GM18511 (cell line): ENCODE results near the gene ITPR2.
"Not testable (repeated sequence)": the region's sequence is repeated elsewhere in the genome, so short reads cannot be mapped to it uniquely, and the experiment has no call there.

Experiments used
- ATAC-seq: cut with Tn5 transposase; IDR thresholded peaks from one replicate; pipeline ENCODE4 v1.9.1; 2021; ENCODE audit warnings: mild to moderate bottlenecking, moderate library complexity; ENCODE audit not compliant: unreplicated experiment

Gene ITPR2

DNA sequence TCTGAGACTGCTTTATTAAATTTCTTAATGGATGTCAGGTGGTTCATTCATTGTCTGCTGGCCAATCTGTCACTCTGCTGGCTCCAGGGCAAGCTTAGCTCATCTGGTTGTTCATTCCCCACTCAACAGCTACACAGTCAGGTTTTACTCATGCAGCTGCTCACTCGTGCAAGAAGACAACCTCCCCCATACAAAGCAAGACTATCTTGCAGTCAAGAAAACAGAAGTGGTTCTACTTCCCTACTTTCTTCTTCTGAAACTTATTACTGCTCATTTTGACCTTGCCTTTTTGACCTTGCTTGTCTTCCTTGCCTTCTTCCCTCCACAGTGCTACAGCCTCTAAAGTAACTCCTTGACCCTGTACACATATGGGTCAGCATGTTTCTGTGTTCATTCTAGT lies 359.7 kb downstream of the ITPR2 start:
- peak; percentile 94 for ATAC-seq

DNA sequence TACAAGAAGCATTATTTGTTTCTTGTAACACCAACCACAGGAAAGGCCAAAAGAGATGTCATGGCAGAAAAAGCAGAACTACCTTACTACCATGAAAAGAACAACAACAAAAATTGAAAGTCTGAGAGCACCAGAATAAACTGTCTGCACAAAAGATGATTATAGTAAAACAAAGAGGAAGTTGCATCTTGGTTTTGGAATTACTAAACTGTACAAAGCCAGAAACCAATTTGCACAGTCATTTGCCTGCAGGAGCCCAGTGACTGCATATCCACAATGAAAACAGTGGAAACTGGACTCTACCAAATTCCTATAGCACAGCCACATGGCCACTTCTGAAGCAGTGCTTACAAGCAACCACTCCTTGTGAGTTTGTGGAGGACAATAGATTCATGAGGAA lies 361.4 kb downstream of the ITPR2 start:
- ATAC-seq = peak; percentile 78

DNA sequence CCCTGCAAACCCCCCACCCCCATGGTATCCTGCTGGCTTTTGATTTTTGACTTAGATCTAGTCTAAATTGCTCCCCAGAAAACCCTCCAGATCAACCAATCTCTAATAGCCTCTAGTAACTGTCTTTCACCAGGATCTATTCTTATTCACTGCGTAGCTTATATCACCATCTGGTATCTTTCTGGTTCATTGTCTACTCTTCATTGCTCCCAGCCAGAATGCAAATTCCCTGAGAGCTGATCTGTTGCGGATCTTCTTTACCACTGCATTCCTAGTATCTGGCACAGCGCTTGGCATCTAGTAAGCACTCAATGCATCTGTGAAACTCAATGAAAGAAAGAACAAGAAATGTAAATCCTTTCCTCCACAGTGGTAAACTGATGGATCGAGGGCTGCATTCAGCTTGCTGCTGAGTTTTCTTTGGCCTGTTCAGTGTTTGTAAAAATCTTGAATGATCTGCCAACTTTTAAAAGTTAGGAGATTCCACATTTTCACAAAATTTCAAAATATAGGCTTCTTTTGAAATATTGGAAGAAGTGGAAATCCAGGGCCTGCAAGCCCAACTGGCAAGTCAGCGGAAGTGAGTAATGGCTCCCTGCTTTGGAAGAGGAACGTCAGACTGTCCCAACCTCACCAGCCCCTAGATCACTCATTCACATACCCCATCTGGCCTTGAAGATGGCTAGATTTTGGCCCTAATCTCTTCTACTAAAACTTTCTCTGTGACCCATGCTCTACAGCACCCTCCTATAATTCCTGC lies 363.4 kb downstream of the ITPR2 start:
- ATAC-seq = no peak

DNA sequence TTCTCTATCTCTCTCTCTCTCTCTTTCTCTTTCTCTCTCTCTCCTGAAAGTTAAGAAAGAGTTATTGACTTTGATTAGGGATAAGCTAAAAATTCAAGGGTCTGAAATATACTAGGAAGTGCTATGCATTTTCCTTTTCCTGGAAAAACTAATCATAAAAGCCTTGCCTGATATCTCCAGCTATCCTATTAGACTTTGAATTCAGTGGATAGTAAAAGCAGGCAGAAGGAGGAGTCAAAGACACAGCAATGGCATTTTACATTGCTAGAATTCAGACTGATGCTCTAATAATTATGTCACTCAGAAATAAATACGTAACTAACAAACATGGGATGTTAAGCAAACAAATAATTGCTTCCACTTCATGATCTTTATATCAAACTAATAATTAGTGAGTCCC lies 365.6 kb downstream of the ITPR2 start:
- ATAC-seq = no peak

DNA sequence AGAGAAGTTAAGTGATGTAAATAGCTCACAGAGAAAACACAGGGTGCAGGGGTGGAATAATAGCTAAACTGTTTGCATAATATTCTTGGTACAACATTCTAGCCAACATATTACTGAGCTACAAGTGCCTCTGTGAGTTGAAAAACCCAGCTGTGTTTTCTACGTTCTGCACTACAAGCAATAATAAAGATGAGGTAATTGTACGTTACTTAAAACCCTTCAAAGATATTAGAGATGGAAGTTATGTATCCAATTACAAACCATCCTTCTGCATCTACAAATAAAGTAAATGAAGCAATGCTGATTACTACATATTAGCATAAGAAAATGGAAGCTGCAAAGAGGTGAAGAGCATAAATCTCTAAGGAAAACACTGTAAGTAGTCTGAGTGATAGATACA lies 366.3 kb downstream of the ITPR2 start:
- no peak for ATAC-seq

DNA sequence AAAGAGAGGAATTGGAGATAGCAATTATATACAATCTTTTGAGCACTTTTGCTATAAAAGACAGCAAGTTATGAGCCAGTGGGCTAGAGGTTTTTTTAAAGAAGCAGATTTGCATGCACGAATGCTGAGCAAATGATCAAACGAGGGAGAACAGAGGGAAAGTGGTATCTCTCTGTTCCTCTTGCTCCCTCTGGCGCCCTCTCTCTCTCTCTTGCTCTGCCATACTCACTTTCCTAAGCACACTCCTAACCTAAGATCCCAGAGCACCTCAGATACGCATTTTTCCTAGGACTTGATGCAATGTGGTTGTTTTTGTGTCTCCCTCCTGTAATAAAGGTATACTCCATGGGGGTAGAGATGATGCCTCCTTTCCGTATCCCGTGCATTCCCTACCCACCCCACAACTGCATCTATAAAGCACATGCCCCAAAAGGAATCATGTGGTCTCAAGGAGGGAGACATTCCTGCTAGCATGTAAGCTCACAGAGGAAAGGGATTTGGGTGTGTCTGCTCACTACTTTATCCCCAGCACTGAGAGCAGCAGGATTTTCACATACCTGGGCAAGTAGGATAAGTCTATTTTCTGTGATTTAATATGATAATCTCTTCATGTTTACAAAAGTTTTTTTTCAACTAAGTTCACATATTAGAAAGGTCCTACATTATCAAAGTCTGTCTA lies 367.4 kb downstream of the ITPR2 start:
- no peak for ATAC-seq

DNA sequence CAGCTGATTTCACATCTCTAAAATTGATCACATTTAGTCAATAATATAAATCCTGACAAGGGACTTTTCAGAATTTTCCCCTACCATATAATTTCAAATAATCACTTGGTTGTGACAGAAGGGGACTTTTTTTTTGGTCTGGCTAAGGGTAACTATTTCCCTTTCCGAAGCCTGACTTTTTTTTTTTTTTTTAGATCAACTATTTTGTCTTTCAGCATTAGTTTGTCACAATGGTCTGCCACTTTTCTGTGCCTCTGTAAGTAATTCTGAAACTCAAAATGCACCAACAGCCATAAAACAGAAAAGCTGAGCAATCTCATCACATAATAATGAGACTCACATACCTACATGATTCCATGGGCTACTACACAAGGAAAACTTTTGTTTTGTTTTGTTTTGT lies 371.2 kb downstream of the ITPR2 start:
- no peak for ATAC-seq

DNA sequence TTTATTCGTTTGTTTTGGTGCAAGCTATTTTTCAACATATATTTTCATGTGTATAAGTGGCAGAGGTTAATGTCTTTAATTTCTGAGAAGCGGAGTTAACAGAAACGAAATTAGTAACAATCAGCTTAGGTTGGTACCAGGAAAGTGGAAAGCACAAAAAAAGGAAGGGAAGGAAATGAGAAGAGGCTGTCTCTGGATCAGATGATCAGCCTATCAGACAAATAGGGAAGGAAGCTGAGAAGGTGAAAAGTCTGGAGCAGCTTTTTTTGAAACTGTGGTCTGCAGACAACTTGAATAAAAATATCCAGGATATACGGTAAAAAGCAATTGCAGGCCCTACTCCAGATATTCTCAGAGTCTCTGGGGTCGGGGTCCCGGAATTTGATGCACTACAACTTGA lies 372.6 kb downstream of the ITPR2 start:
- no peak for ATAC-seq

DNA sequence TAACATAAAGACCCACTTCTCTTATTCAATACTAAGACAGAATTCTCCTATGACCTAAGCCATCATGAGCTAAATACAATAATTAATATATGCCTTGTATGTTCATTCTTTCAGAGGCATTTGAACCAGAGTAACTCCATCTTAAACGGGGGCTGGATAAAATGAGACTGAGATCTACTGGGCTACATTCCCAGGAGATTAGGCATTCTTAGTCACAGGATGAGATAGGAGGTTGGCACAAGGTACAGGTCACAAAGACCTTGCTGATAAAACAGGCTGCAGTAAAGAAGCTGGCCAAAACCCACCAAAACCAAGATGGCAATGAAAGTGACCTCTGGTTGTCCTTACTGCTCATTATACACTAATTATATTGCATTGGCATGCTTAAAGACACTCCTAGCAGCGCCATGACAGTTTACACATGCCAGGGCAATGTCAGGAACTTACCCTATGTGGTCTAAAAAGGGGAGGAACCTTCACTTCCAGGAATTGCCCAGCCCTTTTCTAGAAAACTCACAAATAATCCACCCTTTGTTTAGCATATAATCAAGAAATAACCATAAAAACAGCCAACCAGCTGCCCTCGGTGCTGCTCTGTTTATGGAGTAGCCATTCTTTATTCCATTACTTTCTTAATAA lies 376.9 kb downstream of the ITPR2 start:
- no peak for ATAC-seq

DNA sequence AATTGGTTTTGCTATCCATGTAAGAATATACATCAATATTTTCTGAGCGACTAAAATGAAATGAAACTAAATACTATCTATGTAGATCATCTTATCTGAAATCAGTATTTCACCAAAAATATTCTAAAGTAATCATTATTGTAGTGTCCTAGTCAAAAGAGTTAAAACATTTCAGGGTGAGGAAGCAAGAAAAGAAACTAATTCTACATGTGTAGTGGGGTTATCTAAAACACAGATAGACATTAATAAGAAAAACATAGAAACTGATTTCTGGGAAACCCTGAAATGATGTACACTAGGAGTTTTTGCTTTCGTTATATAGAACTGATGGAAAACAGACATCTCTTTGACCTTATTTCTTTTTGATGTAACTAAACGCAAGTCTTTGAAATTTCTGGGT lies 379.7 kb downstream of the ITPR2 start:
- ATAC-seq = no peak

DNA sequence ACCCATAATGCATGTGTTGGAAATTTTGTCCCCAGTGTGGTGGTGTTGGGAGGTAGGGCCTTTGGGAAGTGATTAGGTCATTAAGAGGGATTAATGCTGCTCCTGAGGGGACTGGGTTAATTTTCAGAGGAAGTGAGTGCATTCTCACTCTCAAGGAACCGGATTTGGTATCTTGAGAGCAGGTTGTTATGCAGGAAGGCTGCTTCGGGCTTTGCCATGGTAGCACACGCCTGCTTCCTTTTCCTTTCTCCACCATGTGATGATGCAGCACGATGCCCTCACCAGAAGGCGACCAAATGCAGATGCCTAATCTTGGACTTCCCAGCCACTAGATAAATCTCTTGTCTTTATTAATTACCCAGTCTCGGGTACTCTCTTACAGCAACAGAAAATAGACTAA lies 380.5 kb downstream of the ITPR2 start:
- ATAC-seq = no peak

DNA sequence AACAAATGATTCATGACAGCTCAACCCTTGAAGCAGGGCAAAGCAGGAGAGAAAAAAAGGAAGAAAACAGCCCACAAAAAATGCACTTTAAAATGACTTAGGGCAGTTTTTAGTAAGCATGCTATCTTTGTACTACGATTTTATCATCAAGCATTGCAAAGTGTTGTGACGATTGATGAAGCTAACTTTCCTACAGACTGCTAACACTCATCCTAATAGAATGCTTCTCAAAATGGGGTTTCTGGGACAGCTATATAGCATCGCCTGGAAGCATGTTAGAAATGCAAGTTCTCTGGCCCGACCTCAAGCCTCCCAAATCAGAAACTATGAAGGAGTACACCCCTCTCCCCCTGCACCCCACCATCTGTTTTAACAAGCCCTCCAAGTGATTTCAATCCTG lies 381.2 kb downstream of the ITPR2 start:
- no peak for ATAC-seq

DNA sequence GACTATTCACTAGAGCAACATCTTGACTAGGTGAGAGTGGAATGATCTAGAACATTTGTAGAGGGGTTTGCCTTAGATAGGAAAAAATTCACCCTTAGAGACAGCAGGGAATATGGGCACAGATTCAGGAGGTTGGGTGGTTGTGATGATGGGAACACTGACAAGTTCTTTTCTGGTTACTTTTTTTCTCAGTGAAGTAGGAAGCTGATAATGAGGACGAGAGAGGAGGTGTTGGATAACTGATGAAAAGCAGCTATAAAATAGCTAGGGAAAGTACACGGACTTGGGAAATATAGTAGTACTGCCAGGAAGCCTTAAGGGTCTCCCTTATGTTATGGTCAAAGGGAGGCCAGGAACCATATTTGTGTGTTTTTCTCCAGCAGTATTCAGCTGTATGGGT lies 387.1 kb downstream of the ITPR2 start:
- no peak for ATAC-seq

DNA sequence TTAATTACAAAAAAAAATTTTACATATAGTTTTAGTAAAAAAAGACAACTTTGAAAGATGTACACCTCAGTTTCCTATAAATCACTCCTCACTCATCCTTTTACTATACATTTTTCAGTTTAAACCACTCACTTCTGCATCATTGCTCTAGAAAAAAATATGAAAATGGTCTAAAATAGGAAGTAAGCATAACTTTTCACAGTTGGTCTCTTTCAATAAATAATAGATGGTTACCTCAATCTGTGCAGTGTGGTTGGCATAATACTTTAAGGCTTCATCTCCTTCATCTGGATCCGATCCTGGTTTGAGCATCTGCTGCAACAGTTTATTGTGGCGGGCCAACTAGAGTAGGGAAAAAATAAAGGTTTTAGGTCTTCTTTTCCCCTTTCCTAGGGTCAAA lies 389.7 kb downstream of the ITPR2 start:
- ATAC-seq = no peak

DNA sequence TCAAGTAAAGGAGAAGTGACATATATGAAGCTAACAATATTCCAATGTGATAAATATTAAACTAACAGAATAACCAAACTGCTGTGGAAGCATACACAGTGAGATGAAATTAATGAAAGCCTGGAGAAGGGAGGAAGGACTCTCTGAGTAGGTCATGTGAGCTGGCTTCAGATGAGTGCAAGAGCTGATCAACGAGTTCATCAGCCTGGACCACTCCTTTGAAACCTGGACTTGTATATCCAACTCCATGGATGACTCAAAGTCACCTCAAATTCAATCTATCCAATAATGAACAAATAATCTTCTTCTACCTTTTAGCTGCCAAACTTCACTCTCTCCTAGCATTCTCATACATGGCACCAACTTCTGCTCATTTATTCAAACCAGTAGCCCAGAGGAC lies 391.6 kb downstream of the ITPR2 start:
- ATAC-seq = no peak

DNA sequence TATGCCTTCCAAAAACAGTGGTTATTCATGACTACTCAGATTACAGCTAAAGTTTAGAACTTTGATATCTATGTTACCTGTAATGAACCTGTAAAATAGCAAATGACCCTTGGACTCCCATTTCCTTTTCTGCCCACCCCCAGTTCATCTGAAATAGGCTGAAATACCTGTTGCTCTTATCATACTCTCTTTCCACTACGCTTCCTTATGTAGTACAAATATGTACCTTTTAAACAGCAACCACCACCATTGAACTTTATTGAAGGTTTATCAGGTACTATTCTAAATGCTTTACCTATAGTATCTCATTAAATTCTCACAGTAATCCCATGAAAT lies 398.0 kb downstream of the ITPR2 start:
- ATAC-seq = no peak

DNA sequence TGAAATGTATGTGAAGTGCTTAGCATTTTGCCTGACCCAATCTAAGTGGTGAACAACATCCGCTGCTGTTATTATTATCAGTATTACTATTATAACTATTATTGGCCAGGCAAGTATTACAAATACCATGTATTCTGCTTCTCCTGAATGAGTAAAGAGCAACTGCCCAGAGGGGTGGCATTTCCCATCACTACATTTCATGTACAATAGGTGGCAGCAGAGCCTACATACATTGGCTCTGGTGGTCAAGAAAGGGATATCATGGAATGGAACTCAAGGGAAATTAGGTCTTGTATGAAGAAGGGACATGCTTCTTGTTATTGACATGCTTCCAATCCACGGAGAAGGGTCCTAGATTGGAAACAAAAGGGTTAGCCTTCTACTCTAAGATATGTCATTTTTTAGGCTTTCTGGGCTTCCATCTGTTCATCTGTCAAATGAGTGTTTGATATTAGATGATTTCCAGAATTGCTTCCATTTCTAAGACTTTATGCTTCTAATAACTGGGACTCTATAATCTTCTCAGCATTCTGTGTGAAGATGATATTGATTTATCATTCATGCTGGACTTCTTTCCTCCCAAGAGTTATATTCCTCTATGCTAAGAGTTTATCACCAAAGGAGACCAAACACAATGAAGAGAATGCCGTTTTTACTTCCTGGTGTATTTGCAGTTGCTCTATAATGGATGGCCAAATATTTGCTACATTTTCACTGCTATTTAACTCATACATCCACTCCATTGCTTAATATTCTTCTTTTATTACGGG lies 398.5 kb downstream of the ITPR2 start:
- peak; percentile 57 for ATAC-seq

DNA sequence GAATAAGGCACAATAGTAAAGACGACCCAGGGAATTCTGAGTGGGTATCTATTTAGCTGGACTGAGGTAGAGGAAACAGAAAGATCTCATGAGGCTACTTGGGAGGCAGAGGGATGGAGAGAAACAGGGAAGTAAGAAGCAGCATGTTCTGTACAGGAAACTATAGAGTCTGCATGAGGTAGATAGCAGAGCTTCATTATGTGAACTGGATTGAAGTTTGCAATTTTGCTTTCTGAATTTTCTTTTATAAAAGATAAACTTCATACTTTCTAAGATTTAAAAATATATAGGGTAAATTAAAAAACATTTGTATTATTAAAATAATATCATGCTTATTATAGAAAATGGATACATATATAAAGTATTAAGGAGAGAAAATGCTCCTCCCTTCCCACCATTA lies 399.3 kb downstream of the ITPR2 start:
- not testable (repeated sequence) for ATAC-seq

DNA sequence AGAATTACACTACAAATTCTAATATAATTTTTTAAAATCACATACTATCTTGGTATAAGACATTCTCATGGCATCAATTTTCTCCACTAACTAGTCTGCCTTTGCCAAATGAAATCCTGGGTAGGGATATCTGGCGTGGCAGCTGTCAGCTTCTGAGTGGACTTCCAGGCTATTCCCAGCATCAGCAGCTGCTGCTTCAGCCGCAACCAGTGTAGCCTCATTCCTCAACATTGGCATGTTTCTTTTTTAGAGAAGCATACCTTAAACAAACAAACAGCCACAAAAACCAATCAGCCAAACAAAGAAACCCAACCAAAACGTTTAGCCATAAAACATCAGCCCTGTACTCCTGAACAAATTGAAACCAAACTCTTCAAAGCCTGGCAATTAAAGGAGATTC lies 401.8 kb downstream of the ITPR2 start:
- ATAC-seq = no peak

DNA sequence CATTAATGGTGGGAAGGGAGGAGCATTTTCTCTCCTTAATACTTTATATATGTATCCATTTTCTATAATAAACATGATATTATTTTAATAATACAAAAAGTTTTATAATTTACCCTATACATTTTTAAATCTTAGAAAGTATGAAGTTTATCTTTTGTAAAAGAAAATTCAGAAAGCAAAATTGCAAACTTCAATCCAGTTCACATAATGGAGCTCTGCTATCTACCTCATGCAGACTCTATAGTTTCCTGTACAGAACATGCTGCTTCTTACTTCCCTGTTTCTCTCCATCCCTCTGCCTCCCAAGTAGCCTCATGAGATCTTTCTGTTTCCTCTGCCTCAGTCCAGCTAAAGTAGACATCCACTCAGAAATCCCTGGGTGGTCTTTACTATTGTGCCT lies 402.4 kb downstream of the ITPR2 start:
- ATAC-seq = not testable (repeated sequence)

DNA sequence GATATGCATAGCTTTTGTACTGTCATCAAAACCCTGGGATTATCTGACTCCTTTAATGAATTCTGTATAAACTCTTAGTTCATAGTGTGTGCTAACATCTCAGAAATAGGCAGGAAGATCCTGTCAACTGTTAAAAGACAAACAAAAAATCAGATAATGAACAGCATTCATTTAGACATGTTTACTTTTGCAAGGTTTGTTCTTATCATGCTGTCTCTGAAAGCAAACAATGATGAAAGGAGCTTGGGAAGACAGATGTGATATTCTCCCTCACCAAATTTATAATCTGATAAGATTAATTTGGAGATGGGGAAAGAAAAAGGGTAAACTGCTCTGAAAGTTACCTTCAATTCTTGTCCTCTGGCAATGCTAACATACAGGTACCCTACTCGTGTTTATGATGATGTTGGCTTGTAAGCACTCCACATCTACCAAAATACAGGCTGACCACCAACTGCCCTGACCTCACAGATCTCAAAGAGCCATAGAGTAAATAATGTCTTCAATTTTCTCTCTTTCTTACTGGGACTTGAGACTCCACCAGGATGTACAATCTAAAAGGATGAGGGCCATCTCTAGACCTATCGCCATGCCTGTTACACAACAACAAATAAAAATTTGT lies 403.8 kb downstream of the ITPR2 start:
- no peak for ATAC-seq
